GM06990 (cell line): ENCODE data around the gene PERCC1.

Experiments used
- DNase-seq: peaks from one replicate; pipeline ENCODE4 v3.0.0-alpha.2; 2011; ENCODE audit not compliant: insufficient read length; ENCODE audit errors: extremely low read depth
- H3K27me3 ChIP-seq: replicated peaks from 2 replicates; pipeline ENCODE4 v1.6.0; 2011; ENCODE audit warnings: low read length; ENCODE audit not compliant: control insufficient read depth, insufficient read depth
- H3K36me3 ChIP-seq: 2 replicates; pipeline ENCODE4 v1.5.1; 2011; ENCODE audit warnings: low read length; ENCODE audit not compliant: control insufficient read depth, insufficient read depth
- H3K4me3 ChIP-seq: replicated peaks from 2 replicates; pipeline ENCODE4 v1.5.1; 2011; ENCODE audit warnings: low read depth, mild to moderate bottlenecking, control low read depth, low read length
- CTCF ChIP-seq: IDR thresholded peaks from 2 replicates; pipeline ENCODE4 v1.5.1; 2011; ENCODE audit warnings: low read length, control low read depth, mild to moderate bottlenecking, inconsistent platforms; ENCODE audit not compliant: insufficient read depth, poor library complexity, severe bottlenecking

The PERCC1 gene

GRCh38 chr16:1403036-1403435 lies 27.8 kb upstream of the PERCC1 start:
- TF ChIP-seq CTCF, result no peak
- no peak for DNase-seq
- no peaks in the 10 kb centered on the region for H3K27me3 ChIP-seq
- H3K4me3 ChIP-seq, result no peak overlapping the region
- H3K36me3 ChIP-seq, result peaks cover 15% of the 10 kb centered on the region

- Histone ChIP-seq H3K4me3 (no peak overlapping the region), H3K36me3 (peaks cover 13% of the 10 kb centered on the region), H3K27me3 (no peaks in the 10 kb centered on the region)
- no peak for DNase-seq
- TF ChIP-seq CTCF, result no peak
Measured at GRCh38 chr16:1403733-1404132, 27.1 kb upstream of the PERCC1 start.

- Histone ChIP-seq H3K4me3 (peak overlapping the region; percentile 34; the same call in 1 of the 2 replicates), H3K27me3 (no peaks in the 10 kb centered on the region), H3K36me3 (peaks cover 6% of the 10 kb centered on the region)
- DNase-seq, result no peak
- TF ChIP-seq CTCF, result no peak
Measured at GRCh38 chr16:1407753-1408152, 23.1 kb upstream of the PERCC1 start.

- Histone ChIP-seq H3K36me3 (peaks cover 4% of the 10 kb centered on the region), H3K27me3 (no peaks in the 10 kb centered on the region), H3K4me3 (peak overlapping the region; percentile 64)
- no peak for TF ChIP-seq CTCF
- peak; percentile 92 for DNase-seq
Measured at GRCh38 chr16:1408171-1408837, 22.6 kb upstream of the PERCC1 start.

- Histone ChIP-seq H3K4me3 (no peak overlapping the region), H3K36me3 (no peaks in the 10 kb centered on the region), H3K27me3 (no peaks in the 10 kb centered on the region)
- no peak for DNase-seq
- TF ChIP-seq CTCF, result no peak
Measured at GRCh38 chr16:1412847-1413246, 18.0 kb upstream of the PERCC1 start.
